ENCODE measurements around the gene PDE6B. TPM values are rescaled to one million over a fixed set of nuclear protein-coding genes. Genes with fewer than 3 reads are reported as not detected.

Gene PDE6B
- polyA plus RNA-seq, 2 of the 4 experiments (the other 2 are of a cell fraction), result not detected

DNA sequence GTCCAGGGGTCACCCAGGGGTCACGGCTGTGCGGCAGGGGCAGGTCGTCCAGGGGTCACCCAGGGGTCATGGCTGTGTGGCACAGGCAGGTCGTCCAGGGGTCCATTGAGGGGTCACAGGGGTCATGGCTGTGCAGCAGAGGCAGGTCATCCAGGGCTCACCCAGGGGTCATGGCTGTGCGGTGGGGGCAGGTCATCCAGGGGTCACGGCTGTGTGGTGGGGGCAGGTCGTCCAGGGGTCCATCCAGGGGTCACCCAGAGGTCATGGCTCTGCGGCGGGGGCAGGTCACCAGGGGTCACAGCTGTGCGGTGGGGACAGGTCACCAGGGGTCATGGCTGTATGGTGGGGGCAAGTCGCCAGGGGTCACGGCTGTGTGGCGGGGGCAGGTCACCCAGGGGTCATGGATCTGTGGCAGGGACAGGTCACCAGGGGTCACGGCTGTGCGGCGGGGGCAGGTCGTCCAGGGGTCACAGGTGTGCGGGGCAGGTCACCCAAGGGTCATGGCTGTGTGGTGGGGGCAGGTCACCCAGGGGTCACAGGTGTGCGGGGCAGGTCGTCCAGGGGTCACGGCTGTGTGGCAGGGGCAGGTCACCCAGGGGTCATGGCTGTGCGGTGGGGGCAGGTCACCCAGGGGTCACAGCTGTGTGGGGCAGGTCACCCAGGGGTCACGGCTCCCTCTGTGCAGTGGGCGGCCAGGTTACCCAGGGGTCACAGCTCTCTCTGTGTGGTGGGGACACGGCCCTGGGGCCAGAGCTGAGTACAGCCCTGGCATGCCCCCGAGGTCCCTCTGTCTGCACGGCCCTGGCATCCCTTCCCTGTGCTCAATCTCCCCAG, 32.7 kb downstream of the PDE6B start:
- no peak for ATAC-seq

DNA sequence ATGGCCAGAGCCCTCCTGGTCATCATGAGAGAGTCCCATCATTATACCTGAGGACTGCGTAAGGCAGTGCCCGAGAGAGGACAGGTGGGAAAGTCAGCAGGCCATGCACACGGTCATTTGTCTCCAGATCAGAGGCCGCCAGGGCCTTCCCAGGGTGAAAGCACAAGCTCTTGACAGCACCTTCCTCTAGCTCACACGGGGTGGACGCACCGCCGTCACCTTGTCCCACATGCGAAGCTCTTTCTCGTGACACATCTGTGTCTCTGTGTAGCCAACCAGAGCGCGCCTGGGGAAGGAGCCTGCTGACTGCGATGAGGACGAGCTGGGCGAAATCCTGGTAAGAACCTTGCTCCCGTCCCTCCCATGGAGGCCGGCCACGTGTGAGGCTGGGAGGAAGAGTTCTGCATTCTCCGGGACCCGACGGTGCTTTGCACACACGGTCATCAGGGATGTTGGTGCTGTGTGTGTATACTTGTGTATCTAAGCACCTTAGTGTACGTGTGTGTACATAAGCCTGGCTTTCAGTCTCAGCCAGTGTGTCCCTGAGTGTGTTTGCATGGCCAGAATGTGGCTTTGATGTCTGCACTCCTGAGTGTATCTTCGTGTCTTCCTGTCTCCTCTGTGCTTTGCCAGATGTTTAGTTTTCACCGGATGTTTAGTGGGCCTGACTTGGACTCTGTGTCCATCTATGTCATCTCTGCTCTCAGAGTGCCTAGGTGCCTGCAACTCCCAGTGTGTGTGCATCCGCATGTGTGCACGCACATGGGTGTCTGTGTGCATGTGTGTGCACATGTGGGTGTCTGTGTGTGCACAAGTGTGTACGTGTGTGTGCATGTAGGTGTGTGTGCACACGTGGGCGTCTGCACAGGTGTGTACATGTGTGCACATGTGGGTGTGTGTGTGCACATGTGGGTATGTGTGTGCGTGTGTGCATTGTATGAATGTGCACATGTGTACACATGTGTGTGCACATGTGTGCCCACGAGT, 33.6 kb downstream of the PDE6B start:
- no peak overlapping the region for H3K4me3 ChIP-seq
- no peak for FAIRE-seq
- ATAC-seq, result no peak
- H3K9me3 ChIP-seq, result no peaks in the 10 kb centered on the region; the same call in 2 of the 3 replicates
- POLR2A ChIA-PET, result no interaction called here
- WGBS (ENCODE audit: missing lambda C conversion rate), result 70% methylated on average over 30 of the region's 32 CpGs
- H3K27ac ChIP-seq, result no peak overlapping the region
- TF ChIP-seq NR3C1 (IDR thresholded peaks at IDR 0.05) (no peak), RCOR1 (IDR thresholded peaks at IDR 0.05; ENCODE audit: low read depth, low read length) (no peak), MAFK (IDR thresholded peaks at IDR 0.05; ENCODE audit: partially characterized antibody) (no peak), ZNF302 (CRISPR knock-in tag; IDR thresholded peaks at IDR 0.05) (no peak), POLR2AphosphoS2 (conservative IDR thresholded peaks at IDR 0.05; ENCODE audit: low read length) (no peak), SMC3 (IDR thresholded peaks at IDR 0.05) (no peak), CHD4 (IDR thresholded peaks at IDR 0.05; ENCODE audit: borderline replicate concordance) (no peak), ZC3H11A (IDR thresholded peaks at IDR 0.05) (no peak), ESRRA (IDR thresholded peaks at IDR 0.05; ENCODE audit: borderline replicate concordance, low read length) (no peak), RNF2 (IDR thresholded peaks at IDR 0.05; ENCODE audit: borderline replicate concordance, low read depth) (no peak), POLR2A (IDR thresholded peaks at IDR 0.05; ENCODE audit: low read length) (no peak), KDM5A (IDR thresholded peaks at IDR 0.05) (no peak)
- no peak overlapping the region for H3K4me2 ChIP-seq
- no peaks in the 10 kb centered on the region for H3K4me1 ChIP-seq
- DNase-seq (ENCODE audit: low read depth in 1 of 2, low spot score in 1 of 2), result no peak
- CTCF ChIA-PET, result no interaction called here

More for the DNA sequence above, 32.7 kb downstream of the PDE6B start:
- Histone ChIP-seq H3K4me1 (no peaks in the 10 kb centered on the region), H3K9me3 (no peaks in the 10 kb centered on the region; the same call in 2 of the 3 replicates), H3K27ac (no peak overlapping the region), H3K4me3 (no peak overlapping the region), H3K4me2 (no peak overlapping the region)
- WGBS (ENCODE audit: missing lambda C conversion rate), result 45% methylated on average over 3 of the region's 27 CpGs
- TF ChIP-seq, protein P1, sequence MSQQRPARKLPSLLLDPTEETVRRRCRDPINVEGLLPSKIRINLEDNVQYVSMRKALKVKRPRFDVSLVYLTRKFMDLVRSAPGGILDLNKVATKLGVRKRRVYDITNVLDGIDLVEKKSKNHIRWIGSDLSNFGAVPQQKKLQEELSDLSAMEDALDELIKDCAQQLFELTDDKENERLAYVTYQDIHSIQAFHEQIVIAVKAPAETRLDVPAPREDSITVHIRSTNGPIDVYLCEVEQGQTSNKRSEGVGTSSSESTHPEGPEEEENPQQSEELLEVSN (IDR thresholded peaks at IDR 0.05; ENCODE audit: borderline replicate concordance, low read depth), result no peak
- 0 out of 2 replicates have a peak, but pooled peaks have one; percentile 19 for TF ChIP-seq ESRRA (IDR thresholded peaks at IDR 0.05; ENCODE audit: borderline replicate concordance, low read length)
- no peak for DNase-seq (ENCODE audit: low read depth in 1 of 2, low spot score in 1 of 2)
- ChIA-PET POLR2A (no interaction called here), CTCF (no interaction called here)
- no peak for FAIRE-seq

DNA sequence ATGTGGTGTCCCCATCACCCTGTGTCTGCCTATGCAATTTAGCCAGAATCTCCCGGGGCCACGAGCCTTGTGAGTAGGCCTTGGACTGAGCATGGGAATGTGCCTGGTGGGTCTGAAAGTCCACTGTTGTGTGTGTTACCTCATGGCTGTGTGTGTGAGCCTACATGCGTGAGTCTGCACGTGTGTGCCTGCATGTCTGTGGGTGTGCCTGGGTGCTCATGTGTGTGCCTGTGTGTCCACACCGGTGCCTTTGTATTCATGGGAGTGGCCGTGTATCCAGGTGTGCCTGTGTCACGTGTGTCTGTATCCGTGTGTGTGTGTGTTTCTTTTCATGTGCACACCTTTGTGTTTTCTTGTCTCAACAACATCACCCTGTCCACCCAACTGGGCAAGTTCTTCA, 34.5 kb downstream of the PDE6B start:
- no peaks in the 10 kb centered on the region for H3K4me1 ChIP-seq
- ChIA-PET POLR2A (no interaction called here), CTCF (no interaction called here)
- DNase-seq (ENCODE audit: low read depth in 1 of 2, low spot score in 1 of 2), result no peak
- no peak for FAIRE-seq
- H3K4me2 ChIP-seq, result no peak overlapping the region
- no peak for ATAC-seq
- no peaks in the 10 kb centered on the region; the same call in 2 of the 3 replicates for H3K9me3 ChIP-seq
- 47% methylated on average over 8 of the region's 8 CpGs for WGBS (ENCODE audit: missing lambda C conversion rate)
- H3K4me3 ChIP-seq, result no peak overlapping the region
- no peak for TF ChIP-seq JUNB (IDR thresholded peaks at IDR 0.05)
- TF ChIP-seq BHLHE40 (IDR thresholded peaks at IDR 0.05; ENCODE audit: low read depth, low read length), result no peak
- TF ChIP-seq HOXB5 (CRISPR knock-in tag; IDR thresholded peaks at IDR 0.05), result no peak
- TF ChIP-seq, protein P2, sequence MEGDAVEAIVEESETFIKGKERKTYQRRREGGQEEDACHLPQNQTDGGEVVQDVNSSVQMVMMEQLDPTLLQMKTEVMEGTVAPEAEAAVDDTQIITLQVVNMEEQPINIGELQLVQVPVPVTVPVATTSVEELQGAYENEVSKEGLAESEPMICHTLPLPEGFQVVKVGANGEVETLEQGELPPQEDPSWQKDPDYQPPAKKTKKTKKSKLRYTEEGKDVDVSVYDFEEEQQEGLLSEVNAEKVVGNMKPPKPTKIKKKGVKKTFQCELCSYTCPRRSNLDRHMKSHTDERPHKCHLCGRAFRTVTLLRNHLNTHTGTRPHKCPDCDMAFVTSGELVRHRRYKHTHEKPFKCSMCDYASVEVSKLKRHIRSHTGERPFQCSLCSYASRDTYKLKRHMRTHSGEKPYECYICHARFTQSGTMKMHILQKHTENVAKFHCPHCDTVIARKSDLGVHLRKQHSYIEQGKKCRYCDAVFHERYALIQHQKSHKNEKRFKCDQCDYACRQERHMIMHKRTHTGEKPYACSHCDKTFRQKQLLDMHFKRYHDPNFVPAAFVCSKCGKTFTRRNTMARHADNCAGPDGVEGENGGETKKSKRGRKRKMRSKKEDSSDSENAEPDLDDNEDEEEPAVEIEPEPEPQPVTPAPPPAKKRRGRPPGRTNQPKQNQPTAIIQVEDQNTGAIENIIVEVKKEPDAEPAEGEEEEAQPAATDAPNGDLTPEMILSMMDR (IDR thresholded peaks at IDR 0.05), result no peak
- no peak for TF ChIP-seq MAFK (IDR thresholded peaks at IDR 0.05; ENCODE audit: partially characterized antibody)
- no peak for TF ChIP-seq JUN (IDR thresholded peaks at IDR 0.05)
- TF ChIP-seq CBX2 (IDR thresholded peaks at IDR 0.05; ENCODE audit: borderline replicate concordance, low read depth), result no peak
- no peak for TF ChIP-seq MYC (IDR thresholded peaks at IDR 0.05; ENCODE audit: borderline replicate concordance, low read length)
- no peak for TF ChIP-seq POLR2A (IDR thresholded peaks at IDR 0.05; ENCODE audit: low read length)
- no peak for TF ChIP-seq ZFP36 (IDR thresholded peaks at IDR 0.05; ENCODE audit: borderline replicate concordance, partially characterized antibody)
- no peak for TF ChIP-seq ZC3H11A (IDR thresholded peaks at IDR 0.05)
- no peak for TF ChIP-seq FOSL2 (IDR thresholded peaks at IDR 0.05)
- no peak for TF ChIP-seq FOSL2 (CRISPR knock-in tag; IDR thresholded peaks at IDR 0.05)
- TF ChIP-seq, protein P1 (IDR thresholded peaks at IDR 0.05; ENCODE audit: borderline replicate concordance, low read depth), result no peak
- TF ChIP-seq CHD2 (IDR thresholded peaks at IDR 0.05; ENCODE audit: low read length, partially characterized antibody), result no peak
- no peak for TF ChIP-seq EHF (CRISPR knock-in tag; IDR thresholded peaks at IDR 0.05)
- no peak for TF ChIP-seq EP300 (IDR thresholded peaks at IDR 0.05)
- no peak for TF ChIP-seq MAZ (IDR thresholded peaks at IDR 0.05; ENCODE audit: borderline replicate concordance, low read depth, low read length)
- TF ChIP-seq CEBPB (IDR thresholded peaks at IDR 0.05), result no peak
- TF ChIP-seq, protein P3, sequence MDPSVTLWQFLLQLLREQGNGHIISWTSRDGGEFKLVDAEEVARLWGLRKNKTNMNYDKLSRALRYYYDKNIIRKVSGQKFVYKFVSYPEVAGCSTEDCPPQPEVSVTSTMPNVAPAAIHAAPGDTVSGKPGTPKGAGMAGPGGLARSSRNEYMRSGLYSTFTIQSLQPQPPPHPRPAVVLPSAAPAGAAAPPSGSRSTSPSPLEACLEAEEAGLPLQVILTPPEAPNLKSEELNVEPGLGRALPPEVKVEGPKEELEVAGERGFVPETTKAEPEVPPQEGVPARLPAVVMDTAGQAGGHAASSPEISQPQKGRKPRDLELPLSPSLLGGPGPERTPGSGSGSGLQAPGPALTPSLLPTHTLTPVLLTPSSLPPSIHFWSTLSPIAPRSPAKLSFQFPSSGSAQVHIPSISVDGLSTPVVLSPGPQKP (IDR thresholded peaks at IDR 0.05; ENCODE audit: low read depth, low read length), result no peak
- no peak overlapping the region for H3K27ac ChIP-seq
